Calu3 (cell line): ENCODE results near the gene CAPN15. TPM values are rescaled to one million over a fixed set of nuclear protein-coding genes. Genes with fewer than 3 reads are reported as not detected.

Source experiments
- BruUV-seq: library from RNA; stranded (reverse); fragments of 400-500 nt; replicated peaks from 2 replicates; lab custom pipeline; 2021; lab: Mats Ljungman, UMichigan
- CTCF ChIA-PET: fragments of 300-600 bp; sonication (Branson Sonifier 250); formaldehyde crosslinking; loops from one replicate; lab custom pipeline; 2022; ENCODE audit warnings: antibody characterized with exemption; lab: Charles Lee
- DNase-seq: peaks from one replicate; pipeline ENCODE4 v3.0.0; 2022
- H3K27ac Mint-ChIP-seq: one replicate; pipeline ENCODE4 v1.8.0; 2022; ENCODE audit warnings: mixed read lengths; ENCODE audit not compliant: unreplicated experiment
- H3K27me3 Mint-ChIP-seq: one replicate; pipeline ENCODE4 v1.8.0; 2022; ENCODE audit warnings: mixed read lengths; ENCODE audit not compliant: unreplicated experiment
- H3K36me3 Mint-ChIP-seq: one replicate; pipeline ENCODE4 v1.8.0; 2022; ENCODE audit warnings: mild to moderate bottlenecking, moderate library complexity, mixed read lengths; ENCODE audit not compliant: insufficient read depth, unreplicated experiment
- H3K4me1 Mint-ChIP-seq: one replicate; pipeline ENCODE4 v1.8.0; 2022; ENCODE audit warnings: mild to moderate bottlenecking, low read depth, mixed read lengths; ENCODE audit not compliant: unreplicated experiment
- H3K4me3 Mint-ChIP-seq: one replicate; pipeline ENCODE4 v1.8.0; 2022; ENCODE audit warnings: mild to moderate bottlenecking, low read depth, moderate library complexity, mixed read lengths; ENCODE audit not compliant: unreplicated experiment
- H3K9me3 Mint-ChIP-seq: one replicate; pipeline ENCODE4 v1.8.0; 2022; ENCODE audit warnings: low read depth, mixed read lengths; ENCODE audit not compliant: unreplicated experiment
- intact Hi-C: fragments of 100-400 bp; cut with micrococcal nuclease; formaldehyde crosslinking; loops from one replicate; pipeline ENCODE4 v1.10.0; 2022; ENCODE audit not compliant: unreplicated experiment
- total RNA-seq: library from RNA; stranded (reverse); gene quantifications from 2 replicates; pipeline ENCODE4 v1.2.3, GENCODE V29; 2022
- TF ChIP-seq, protein P1 (sequence below): fragments of 200-600 bp; IDR thresholded peaks from one replicate; pipeline ENCODE4 v1.8.0; 2022; ENCODE audit warnings: antibody characterized with exemption; ENCODE audit not compliant: unreplicated experiment

Gene CAPN15
- total RNA-seq, 1 experiment from 2014 or later: 108 TPM

DNA sequence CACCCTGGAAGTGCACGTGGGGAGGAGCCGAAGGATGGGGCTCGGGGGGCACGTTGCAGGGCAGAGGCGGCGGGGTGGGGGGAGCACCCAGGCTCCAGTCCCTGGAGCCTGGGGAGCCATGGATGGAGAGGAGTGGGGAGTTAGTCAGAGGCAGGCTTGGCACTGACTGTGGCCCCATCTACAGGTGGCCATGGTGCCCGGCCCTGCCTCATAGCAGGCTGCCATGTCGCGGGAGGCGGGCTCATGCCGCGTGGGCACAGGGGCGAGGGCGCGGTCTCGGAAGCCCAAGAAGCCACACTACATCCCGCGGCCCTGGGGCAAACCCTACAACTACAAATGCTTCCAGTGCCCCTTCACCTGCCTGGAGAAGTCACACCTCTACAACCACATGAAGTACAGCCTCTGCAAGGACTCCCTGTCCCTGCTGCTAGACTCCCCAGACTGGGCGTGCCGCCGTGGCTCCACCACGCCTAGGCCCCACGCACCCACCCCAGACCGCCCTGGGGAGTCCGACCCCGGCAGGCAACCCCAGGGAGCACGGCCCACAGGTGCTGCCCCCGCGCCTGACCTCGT, 35.6 kb downstream of the CAPN15 start:
- Mint-ChIP-seq H3K4me1 (no peaks in the 10 kb centered on the region), H3K27me3 (peaks cover 67% of the 10 kb centered on the region), H3K27ac (no peak overlapping the region), H3K36me3 (no peaks in the 10 kb centered on the region), H3K4me3 (no peak overlapping the region), H3K9me3 (no peaks in the 10 kb centered on the region)
- no peak for DNase-seq
- TF ChIP-seq, protein P1, sequence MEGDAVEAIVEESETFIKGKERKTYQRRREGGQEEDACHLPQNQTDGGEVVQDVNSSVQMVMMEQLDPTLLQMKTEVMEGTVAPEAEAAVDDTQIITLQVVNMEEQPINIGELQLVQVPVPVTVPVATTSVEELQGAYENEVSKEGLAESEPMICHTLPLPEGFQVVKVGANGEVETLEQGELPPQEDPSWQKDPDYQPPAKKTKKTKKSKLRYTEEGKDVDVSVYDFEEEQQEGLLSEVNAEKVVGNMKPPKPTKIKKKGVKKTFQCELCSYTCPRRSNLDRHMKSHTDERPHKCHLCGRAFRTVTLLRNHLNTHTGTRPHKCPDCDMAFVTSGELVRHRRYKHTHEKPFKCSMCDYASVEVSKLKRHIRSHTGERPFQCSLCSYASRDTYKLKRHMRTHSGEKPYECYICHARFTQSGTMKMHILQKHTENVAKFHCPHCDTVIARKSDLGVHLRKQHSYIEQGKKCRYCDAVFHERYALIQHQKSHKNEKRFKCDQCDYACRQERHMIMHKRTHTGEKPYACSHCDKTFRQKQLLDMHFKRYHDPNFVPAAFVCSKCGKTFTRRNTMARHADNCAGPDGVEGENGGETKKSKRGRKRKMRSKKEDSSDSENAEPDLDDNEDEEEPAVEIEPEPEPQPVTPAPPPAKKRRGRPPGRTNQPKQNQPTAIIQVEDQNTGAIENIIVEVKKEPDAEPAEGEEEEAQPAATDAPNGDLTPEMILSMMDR: no peak
- no TSS peak for BruUV-seq
- CTCF ChIA-PET: interaction anchor here (0.6 kb wide), 1 partner anchor 24 kb away, joined by 3 read pairs; no protein-coding TSS in a partner anchor
- intact Hi-C loops: no loop called here

DNA sequence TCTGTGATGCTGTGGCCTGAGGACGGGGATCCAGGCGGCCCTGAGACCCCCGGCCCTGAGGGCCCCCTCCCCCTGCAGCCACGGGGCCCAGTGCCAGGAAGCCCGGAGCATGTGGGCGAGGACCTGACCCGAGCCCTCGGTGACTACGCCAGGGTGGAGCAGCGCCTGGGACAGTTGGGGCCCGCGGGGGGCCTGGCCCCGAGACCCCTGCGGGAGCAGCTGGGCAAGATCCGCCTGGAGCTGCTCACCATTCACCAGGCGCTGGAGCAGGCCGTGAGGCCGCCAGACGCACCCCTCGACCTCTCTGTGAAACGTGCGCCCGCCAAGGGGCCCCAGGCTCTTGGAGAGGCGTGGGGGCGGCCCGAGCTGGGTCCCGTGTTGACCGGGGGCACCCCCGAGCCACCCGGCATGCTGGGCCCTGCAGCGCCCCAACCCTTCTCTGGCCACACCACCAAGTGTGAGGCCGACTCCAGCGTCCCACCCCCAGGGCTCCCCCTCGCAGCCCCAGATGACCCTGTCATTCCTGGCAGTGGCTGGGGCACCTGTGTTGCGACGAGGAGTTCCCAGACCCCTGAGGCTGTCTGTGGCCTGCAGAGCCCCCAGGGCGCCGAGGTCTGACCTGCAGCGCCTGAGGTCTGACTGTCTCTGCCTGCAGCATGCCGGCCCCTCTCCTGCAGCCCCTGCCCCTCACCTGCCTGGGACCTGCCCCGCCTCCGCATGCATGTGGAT, 37.3 kb downstream of the CAPN15 start:
- Mint-ChIP-seq H3K4me3 (no peak overlapping the region), H3K36me3 (peaks cover 12% of the 10 kb centered on the region), H3K4me1 (no peaks in the 10 kb centered on the region), H3K27ac (no peak overlapping the region), H3K27me3 (peaks cover 53% of the 10 kb centered on the region), H3K9me3 (no peaks in the 10 kb centered on the region)
- TF ChIP-seq, protein P1: no peak
- no TSS peak for BruUV-seq
- DNase-seq: no peak
- CTCF ChIA-PET: no interaction called here
- intact Hi-C loops: no loop called here

DNA sequence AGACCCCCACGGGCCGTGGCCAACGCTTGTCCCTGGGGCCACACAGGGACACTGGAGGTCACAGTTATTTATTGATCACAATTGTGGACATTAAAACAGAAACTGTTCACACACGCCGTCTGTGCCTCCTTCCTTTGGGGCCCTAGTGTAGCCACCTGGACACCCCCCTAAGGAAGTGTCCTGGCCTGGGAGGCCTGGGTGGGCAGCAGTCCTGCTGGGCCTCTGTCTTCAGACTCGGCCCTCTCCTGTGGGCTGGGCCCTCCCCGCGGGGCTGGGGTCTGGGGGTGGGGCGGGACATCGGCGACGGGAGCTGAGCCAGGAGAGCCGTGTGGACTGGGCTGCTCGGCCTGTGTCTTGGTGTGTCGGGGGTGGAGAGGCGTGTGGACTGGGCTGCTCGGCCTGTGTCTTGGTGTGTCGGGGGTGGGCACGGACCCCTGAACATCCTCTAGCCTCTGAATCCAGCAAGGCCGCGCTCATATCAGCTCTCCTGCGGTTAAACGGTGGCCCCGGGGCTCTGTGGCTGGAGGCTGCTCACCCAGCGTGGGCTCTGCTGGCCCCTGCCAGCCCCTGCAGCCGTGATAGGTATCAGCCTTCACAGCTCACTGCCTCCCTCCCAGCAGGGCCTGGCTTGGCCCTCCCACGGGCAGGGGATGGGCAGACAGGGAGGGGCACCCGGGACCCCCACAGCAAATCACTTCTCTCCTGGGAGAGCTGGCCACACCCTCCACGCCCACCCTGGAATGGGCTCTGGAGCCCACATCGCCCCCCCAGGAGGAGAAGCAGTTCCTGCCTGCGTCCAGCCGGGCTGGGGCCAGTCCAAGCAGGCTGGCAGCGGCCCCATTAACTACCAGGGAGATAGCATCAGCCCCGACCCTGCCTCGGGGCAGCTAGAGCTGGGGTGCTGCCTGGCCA, 38.2 kb downstream of the CAPN15 start:
- CTCF ChIA-PET: no interaction called here
- Mint-ChIP-seq H3K4me3 (no peak overlapping the region), H3K36me3 (peaks cover 19% of the 10 kb centered on the region), H3K27ac (no peak overlapping the region), H3K9me3 (no peaks in the 10 kb centered on the region), H3K4me1 (peaks cover 3% of the 10 kb centered on the region), H3K27me3 (peaks cover 53% of the 10 kb centered on the region)
- TF ChIP-seq, protein P1: no peak
- no peak for DNase-seq
- intact Hi-C loops: no loop called here
- no TSS peak for BruUV-seq

DNA sequence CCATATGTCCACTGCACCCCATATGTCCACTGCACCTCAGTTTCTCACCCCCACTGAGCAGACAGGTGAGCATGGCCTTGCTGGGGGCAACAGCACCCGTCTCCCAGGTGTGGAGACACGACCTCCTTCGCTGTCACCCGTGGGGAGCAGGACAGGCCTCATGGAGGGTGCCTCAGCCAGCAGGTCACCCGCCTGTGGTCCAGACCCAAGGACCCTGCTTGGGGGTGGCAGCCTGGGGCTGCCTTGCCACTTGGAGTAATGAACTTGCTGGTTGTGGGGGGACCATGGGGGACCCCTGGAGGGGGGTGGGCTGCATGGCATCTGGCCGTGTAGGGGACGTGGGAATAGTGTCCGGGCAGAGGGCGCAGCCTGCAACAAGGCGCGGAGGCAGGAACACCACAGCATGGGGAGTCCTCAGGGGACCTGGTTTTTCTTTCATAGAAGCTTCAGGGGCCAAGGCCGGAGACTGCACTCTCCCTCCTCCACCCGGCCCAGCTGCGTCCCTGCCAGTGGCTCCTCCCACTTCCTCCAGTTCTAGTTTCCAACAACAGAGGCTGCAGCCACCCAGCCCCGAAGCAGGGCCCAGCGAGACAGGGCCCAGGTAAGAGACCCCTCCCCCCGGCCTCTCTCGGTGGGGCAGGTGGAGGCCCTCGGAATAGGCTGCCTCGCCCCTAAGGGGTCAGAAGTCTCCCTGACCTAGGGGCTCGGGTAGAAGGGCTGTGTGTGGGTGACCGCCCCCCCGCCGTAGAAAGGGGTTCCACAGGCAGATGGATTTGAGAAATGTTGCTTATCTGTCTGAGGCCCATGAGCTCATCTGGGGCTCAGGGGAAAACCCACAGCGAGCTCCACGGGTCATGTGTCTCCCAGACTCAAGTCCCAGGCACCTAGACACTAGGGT, 39.2 kb downstream of the CAPN15 start, which contains the start of gene NHLRC4:
Gene NHLRC4 (plus strand): TSS at position 531 of the 898 bp plus-strand sequence. CDS start 1,043 bp downstream, outside the sequence.
- Mint-ChIP-seq H3K36me3 (peaks cover 29% of the 10 kb centered on the region), H3K27ac (no peak within 1 kb of the TSS), H3K9me3 (no peaks in the 10 kb centered on the region), H3K4me3 (no peak within 1 kb of the TSS), H3K4me1 (peaks cover 13% of the 10 kb centered on the region), H3K27me3 (peaks cover 46% of the 10 kb centered on the region)
- DNase-seq: no peak
- TF ChIP-seq, protein P1: no peak
- no TSS peak for BruUV-seq
- CTCF ChIA-PET: no interaction called here
- intact Hi-C loops: no loop called here
